Left colon (tissue), 2 donors: Measurements from ENCODE around the gene DLGAP1. TPM values are rescaled to one million over a fixed set of nuclear protein-coding genes. Genes with fewer than 3 reads are reported as not detected.

Experiments used
- ATAC-seq: fragments of 200-7000 bp; cut with Tn5 transposase; one replicate; pipeline ENCODE4 v1.9.1; 2020; ENCODE audit warnings: mild to moderate bottlenecking, moderate library complexity
- DNase-seq, 2 donors: peaks; one replicate each; pipeline ENCODE4 v3.0.0-alpha.2; 2020
- intact Hi-C, 2 donors: fragments of 100-400 bp; cut with DNase I in 1 of 2; cut with micrococcal nuclease in 1 of 2; formaldehyde crosslinking; loops; one replicate each; pipeline versions ENCODE4 v1.11.2 to v1.14.0; 2022; cut with DNase I, micrococcal nuclease
- total RNA-seq, 2 donors: library from RNA; stranded (reverse); fragmentation: NEBNext Ultra II Directional; extraction: Animal tissue kit (Norgen Biotek cat#: 25700); gene quantifications; one replicate each; pipeline ENCODE4 v1.2.1, GENCODE V29; 2021
- donor health status: DM: no; HTN: no; CAD: no.
- donor health status: DM: yes; HTN: yes; CAD: no.

The DLGAP1 gene
- total RNA-seq, 2 donors from 2014 or later: 0.95 to 2.2 TPM

- intact Hi-C loops: no loop called here
- DNase-seq (no peak), ATAC-seq (no peak)
Measured at GRCh38 chr18:4251873-4252272, 203.2 kb downstream of the DLGAP1 start.

GRCh38 chr18:4251206-4251605 is 203.9 kb downstream of the DLGAP1 start:
- intact Hi-C loops: no loop called here
- no peak for DNase-seq
- no peak for ATAC-seq

- ATAC-seq: no peak
- DNase-seq: no peak
- intact Hi-C loops: no loop called here
Measured at GRCh38 chr18:4250141-4250540, 205.0 kb downstream of the DLGAP1 start.

GRCh38 chr18:4248686-4249085 is 206.4 kb downstream of the DLGAP1 start:
- intact Hi-C loops: no loop called here
- DNase-seq (no peak), ATAC-seq (no peak)

- no peak for ATAC-seq
- DNase-seq: no peak
- intact Hi-C loops: no loop called here
Measured at GRCh38 chr18:4246374-4246773, 208.7 kb downstream of the DLGAP1 start.

- DNase-seq (no peak), ATAC-seq (no peak)
- intact Hi-C loops: no loop called here
Measured at GRCh38 chr18:4245456-4245855, 209.7 kb downstream of the DLGAP1 start.

GRCh38 chr18:4242431-4243161 is 212.5 kb downstream of the DLGAP1 start:
- intact Hi-C loops: no loop called here
- ATAC-seq: no peak
- DNase-seq: no peak

GRCh38 chr18:4241090-4241617 is 214.0 kb downstream of the DLGAP1 start:
- DNase-seq (no peak), ATAC-seq (no peak)
- intact Hi-C loops: no loop called here

GRCh38 chr18:4238966-4239365 is 216.1 kb downstream of the DLGAP1 start:
- ATAC-seq: no peak
- intact Hi-C loops: no loop called here
- no peak for DNase-seq

- intact Hi-C loops: no loop called here
- ATAC-seq: no peak
- no peak for DNase-seq
Measured at GRCh38 chr18:4237664-4238041, 217.5 kb downstream of the DLGAP1 start.

GRCh38 chr18:4236940-4237663 is 218.0 kb downstream of the DLGAP1 start:
- ATAC-seq (no peak), DNase-seq (no peak)
- intact Hi-C loops: no loop called here

- intact Hi-C loops: no loop called here
- ATAC-seq: no peak
- DNase-seq: no peak
Measured at GRCh38 chr18:4233468-4233867, 221.6 kb downstream of the DLGAP1 start.

GRCh38 chr18:4232656-4233055 is 222.5 kb downstream of the DLGAP1 start:
- no peak for ATAC-seq
- DNase-seq: no peak
- intact Hi-C loops: no loop called here

- ATAC-seq: no peak
- no peak for DNase-seq
- intact Hi-C loops: no loop called here
Measured at GRCh38 chr18:4231260-4231659, 223.8 kb downstream of the DLGAP1 start.

GRCh38 chr18:4230450-4231168 is 224.5 kb downstream of the DLGAP1 start:
- DNase-seq: no peak
- intact Hi-C loops: no loop called here
- no peak for ATAC-seq

GRCh38 chr18:4224031-4224704 is 230.9 kb downstream of the DLGAP1 start:
- intact Hi-C loops: no loop called here
- ATAC-seq (no peak), DNase-seq (no peak)

- ATAC-seq: no peak
Measured at GRCh38 chr18:4211111-4211837, 243.8 kb downstream of the DLGAP1 start.

GRCh38 chr18:4208366-4208765 is 246.7 kb downstream of the DLGAP1 start:
- DNase-seq (no peak), ATAC-seq (no peak)
- intact Hi-C loops: no loop called here

More at GRCh38 chr18:4211111-4211837, 243.8 kb downstream of the DLGAP1 start:
- no peak for DNase-seq
- intact Hi-C loops: no loop called here
